OCI-LY7 (cell line): ENCODE measurements around the gene RTL9. TPM values are rescaled to one million over a fixed set of nuclear protein-coding genes. Genes with fewer than 3 reads are reported as not detected.

Experiments
- BruUV-seq: library from RNA; stranded (reverse); fragments of 400-500 nt; replicated peaks from 2 replicates; lab custom pipeline; 2021; lab: Mats Ljungman, UMichigan
- CTCF ChIA-PET: fragments of 300-600 bp; sonication (Branson Sonifier 250); formaldehyde crosslinking; loops from one replicate; lab custom pipeline; 2022; ENCODE audit warnings: antibody characterized with exemption; ENCODE audit not compliant: unreplicated experiment; lab: Charles Lee
- POLR2A ChIA-PET: fragments of 300-600 bp; sonication (Branson Sonifier 250); formaldehyde crosslinking; loops from one replicate; lab custom pipeline; 2022; ENCODE audit warnings: antibody characterized with exemption; lab: Charles Lee
- DNase-seq: peaks from one replicate; pipeline ENCODE4 v3.0.0-alpha.2; 2015; ENCODE audit warnings: low spot score
- H2AFZ ChIP-seq: fragments of 200-600 bp; sonication (generic), shearing (Covaris generic); 2 replicates; pipeline ENCODE4 v1.6.1; 2014; ENCODE audit warnings: mild to moderate bottlenecking, antibody characterized with exemption, low read length, moderate library complexity
- H3K27ac ChIP-seq: fragments of 200-600 bp; sonication (generic); 2 replicates; pipeline ENCODE4 v1.5.1; 2014; ENCODE audit warnings: mixed run types, low read depth, mild to moderate bottlenecking, moderate library complexity, low read length, inconsistent platforms; ENCODE audit not compliant: poor library complexity, severe bottlenecking
- H3K36me3 ChIP-seq: fragments of 200-600 bp; sonication (generic); 2 replicates; pipeline ENCODE4 v1.6.1; 2014; ENCODE audit warnings: mild to moderate bottlenecking, antibody characterized with exemption, low read length, moderate library complexity, mixed read lengths; ENCODE audit not compliant: insufficient read depth
- H3K4me1 ChIP-seq: fragments of 200-600 bp; sonication (generic); 2 replicates; pipeline ENCODE4 v1.5.1; 2014; ENCODE audit warnings: mild to moderate bottlenecking, low read length; ENCODE audit not compliant: insufficient read depth, poor library complexity, severe bottlenecking
- H3K4me2 ChIP-seq: fragments of 200-600 bp; sonication (generic); 2 replicates; pipeline ENCODE4 v1.6.1; 2014; ENCODE audit warnings: mild to moderate bottlenecking, low read length
- H3K4me3 ChIP-seq: fragments of 200-600 bp; sonication (generic); 2 replicates; pipeline ENCODE4 v1.5.1; 2014; ENCODE audit warnings: mild to moderate bottlenecking, low read depth, low read length; ENCODE audit not compliant: poor library complexity, severe bottlenecking
- H3K79me2 ChIP-seq: fragments of 200-600 bp; sonication (generic); 2 replicates; pipeline ENCODE4 v1.6.1; 2016; ENCODE audit warnings: low read depth, mild to moderate bottlenecking, low read length, moderate library complexity, mixed read lengths; ENCODE audit not compliant: insufficient read depth
- H3K9me2 ChIP-seq: fragments of 200-600 bp; sonication (generic); 2 replicates; pipeline ENCODE4 v1.6.1; 2016; ENCODE audit warnings: mild to moderate bottlenecking, low read length, mixed read lengths; ENCODE audit not compliant: insufficient read depth
- H3K9me3 ChIP-seq: fragments of 200-600 bp; sonication (generic); 2 replicates; pipeline ENCODE4 v1.6.1; 2014; ENCODE audit warnings: mild to moderate bottlenecking, mixed run types, low read length, mixed read lengths
- H4K20me1 ChIP-seq: fragments of 200-600 bp; sonication (generic); 2 replicates; pipeline ENCODE4 v1.6.1; 2014; ENCODE audit warnings: mild to moderate bottlenecking, antibody characterized with exemption, low read length, moderate library complexity, mixed read lengths; ENCODE audit not compliant: insufficient read depth
- CTCF ChIP-seq: fragments of 200-600 bp; sonication (generic); conservative IDR thresholded peaks from 2 replicates; pipeline ENCODE4 v1.5.1; 2014; ENCODE audit warnings: mild to moderate bottlenecking, antibody characterized with exemption, low read length, moderate library complexity, mixed read lengths
- EZH2phosphoT487 ChIP-seq: fragments of 200-600 bp; sonication (generic); IDR thresholded peaks from 2 replicates; pipeline ENCODE4 v1.6.1; 2018; ENCODE audit warnings: low read depth, borderline replicate concordance, mild to moderate bottlenecking, mixed run types, antibody characterized with exemption, low read length, moderate library complexity, mixed read lengths
- intact Hi-C: fragments of 100-400 bp; cut with micrococcal nuclease; formaldehyde crosslinking; loops from one replicate; pipeline ENCODE4 v1.10.0; 2022; ENCODE audit not compliant: unreplicated experiment
- total RNA-seq, 2 experiments: library from RNA; depleted of rRNA in 1 of 2; stranded (reverse); fragments of >200 nt in 1 of 2; shearing (Covaris generic) in 1 of 2; gene quantifications; 2 replicates each; pipeline ENCODE4 v1.2.3, GENCODE V29; 2014 to 2022

Gene RTL9
- total RNA-seq, 2 experiments from 2014 or later: not detected

DNA sequence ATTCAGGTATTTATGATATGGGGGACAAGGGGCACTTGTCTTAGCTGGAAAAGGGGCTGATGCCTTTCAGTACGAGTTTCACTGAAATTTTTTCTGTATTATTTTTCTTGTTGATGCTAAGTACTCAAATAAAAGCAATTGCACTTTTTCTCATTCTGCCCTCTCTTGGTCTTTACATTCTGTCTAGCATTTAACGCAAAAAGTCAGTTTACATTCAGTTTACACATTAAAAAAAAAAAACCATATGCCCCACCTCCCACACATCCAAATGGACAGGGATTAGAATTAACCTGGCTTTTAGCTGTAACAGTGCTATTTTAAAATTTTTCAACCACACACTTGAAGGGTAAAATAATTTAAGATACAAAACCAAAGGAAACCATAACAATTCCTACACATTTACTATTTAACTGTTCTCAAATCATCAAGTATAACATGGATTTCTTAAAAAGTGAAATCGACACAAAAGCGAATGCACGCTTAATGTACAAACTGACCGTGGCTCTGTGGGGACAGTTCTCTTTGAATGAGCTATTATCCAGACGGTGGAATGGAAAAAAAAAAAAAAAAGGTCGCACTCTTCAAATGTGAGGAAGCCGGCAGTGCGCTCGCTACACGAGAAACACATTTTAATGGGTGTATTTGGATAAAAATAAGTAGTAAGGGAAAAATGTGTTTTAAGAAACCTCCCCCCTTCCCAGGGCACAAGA is 42.1 kb upstream of the RTL9 start:
- TSS peak; percentile 72 for BruUV-seq
- H3K4me2 ChIP-seq: peak overlapping the region; percentile 91
- H3K4me3 ChIP-seq: peak overlapping the region; percentile 91
- TF ChIP-seq CTCF: no peak
- no peak for TF ChIP-seq EZH2phosphoT487
- intact Hi-C loops: loop anchor here (5.0 kb wide), 1 partner anchor 149 kb away; no protein-coding TSS in a partner anchor
- no peak for DNase-seq
- H2AFZ ChIP-seq: no peak overlapping the region
- no peaks in the 10 kb centered on the region for H3K9me2 ChIP-seq
- no peak overlapping the region for H3K27ac ChIP-seq
- ChIA-PET POLR2A (interaction anchor here (0.7 to 2.3 kb wide), 4 partner anchors 11 to 166 kb away, joined by 3 to 6 read pairs (median 4); no protein-coding TSS in a partner anchor), CTCF (interaction anchor here (1.1 to 1.3 kb wide), 2 partner anchors 22 to 85 kb away, joined by 3 read pairs; no protein-coding TSS in a partner anchor)
- H4K20me1 ChIP-seq: peaks cover 20% of the 10 kb centered on the region; the same call in 1 of the 2 replicates
- H3K79me2 ChIP-seq: peaks cover 58% of the 10 kb centered on the region
- no peaks in the 10 kb centered on the region for H3K36me3 ChIP-seq
- H3K4me1 ChIP-seq: peaks cover 58% of the 10 kb centered on the region
- no peaks in the 10 kb centered on the region for H3K9me3 ChIP-seq

DNA sequence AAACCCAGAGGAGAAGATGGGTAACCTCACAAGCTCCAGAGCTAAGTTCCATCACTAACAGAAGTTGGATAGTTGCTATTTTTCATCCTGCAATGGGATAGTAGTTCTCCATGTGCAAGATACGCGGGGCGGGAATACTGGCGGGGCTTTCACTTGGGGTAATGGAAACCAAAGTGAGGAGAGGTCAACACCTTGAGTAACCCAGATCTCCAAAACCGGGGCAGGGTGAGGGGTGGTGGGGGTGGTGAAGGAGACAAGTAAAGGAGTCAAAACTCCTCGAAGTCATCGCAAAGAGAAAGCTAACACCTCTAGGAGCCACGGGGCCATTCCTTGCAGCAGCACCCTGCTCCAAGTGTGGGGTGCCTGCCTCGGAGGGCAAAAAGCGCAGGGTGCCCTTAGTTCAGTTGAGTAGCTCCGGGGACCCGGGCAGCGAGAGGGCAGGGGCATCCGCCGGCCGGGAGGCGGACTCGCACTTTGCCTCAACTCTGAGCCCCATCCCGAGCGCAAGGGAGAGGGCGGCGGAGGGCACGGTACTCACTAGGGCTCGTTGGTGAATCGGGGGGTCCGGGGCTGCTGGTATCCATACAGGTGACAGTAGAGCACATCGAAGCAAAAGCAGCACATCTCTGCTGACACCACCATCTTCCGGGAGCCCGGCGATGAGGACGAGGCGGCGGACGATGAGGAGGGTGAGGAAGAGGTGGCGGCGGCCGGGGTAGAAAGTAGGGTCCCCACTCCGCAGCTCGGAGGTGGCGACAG is 41.4 kb upstream of the RTL9 start:
- no TSS peak for BruUV-seq
- H3K4me1 ChIP-seq: peaks cover 63% of the 10 kb centered on the region
- peak overlapping the region; percentile 76 for H3K27ac ChIP-seq
- peak; percentile 37 for DNase-seq
- POLR2A ChIA-PET: interaction anchor here (0.7 to 2.3 kb wide), 4 partner anchors 11 to 167 kb away, joined by 3 to 6 read pairs (median 4); no protein-coding TSS in a partner anchor
- TF ChIP-seq EZH2phosphoT487 (no peak), CTCF (no peak)
- no peaks in the 10 kb centered on the region for H3K9me3 ChIP-seq
- peak overlapping the region; percentile 91 for H3K4me3 ChIP-seq
- no peaks in the 10 kb centered on the region for H3K9me2 ChIP-seq
- H3K4me2 ChIP-seq: peak overlapping the region; percentile 91
- peak overlapping the region; percentile 74; the same call in 1 of the 2 replicates for H2AFZ ChIP-seq
- intact Hi-C loops: loop anchor here (5.0 kb wide), 1 partner anchor 150 kb away; no protein-coding TSS in a partner anchor
- H4K20me1 ChIP-seq: peaks cover 20% of the 10 kb centered on the region; the same call in 1 of the 2 replicates
- no peaks in the 10 kb centered on the region for H3K36me3 ChIP-seq
- H3K79me2 ChIP-seq: peaks cover 51% of the 10 kb centered on the region
- CTCF ChIA-PET: interaction anchor here (1.3 kb wide), 1 partner anchor 23 kb away, joined by 3 read pairs; no protein-coding TSS in a partner anchor
